Medulla oblongata (tissue), 1 donor: ENCODE measurements around the gene TXNDC17.
"Not testable (repeated sequence)": the region's sequence is repeated elsewhere in the genome, so short reads cannot be mapped to it uniquely, and the experiment has no call there.

Source experiments
- DNase-seq: peaks from one replicate; pipeline ENCODE4 v3.0.0-alpha.2; 2015; ENCODE audit errors: extremely low spot score

The TXNDC17 gene

DNA sequence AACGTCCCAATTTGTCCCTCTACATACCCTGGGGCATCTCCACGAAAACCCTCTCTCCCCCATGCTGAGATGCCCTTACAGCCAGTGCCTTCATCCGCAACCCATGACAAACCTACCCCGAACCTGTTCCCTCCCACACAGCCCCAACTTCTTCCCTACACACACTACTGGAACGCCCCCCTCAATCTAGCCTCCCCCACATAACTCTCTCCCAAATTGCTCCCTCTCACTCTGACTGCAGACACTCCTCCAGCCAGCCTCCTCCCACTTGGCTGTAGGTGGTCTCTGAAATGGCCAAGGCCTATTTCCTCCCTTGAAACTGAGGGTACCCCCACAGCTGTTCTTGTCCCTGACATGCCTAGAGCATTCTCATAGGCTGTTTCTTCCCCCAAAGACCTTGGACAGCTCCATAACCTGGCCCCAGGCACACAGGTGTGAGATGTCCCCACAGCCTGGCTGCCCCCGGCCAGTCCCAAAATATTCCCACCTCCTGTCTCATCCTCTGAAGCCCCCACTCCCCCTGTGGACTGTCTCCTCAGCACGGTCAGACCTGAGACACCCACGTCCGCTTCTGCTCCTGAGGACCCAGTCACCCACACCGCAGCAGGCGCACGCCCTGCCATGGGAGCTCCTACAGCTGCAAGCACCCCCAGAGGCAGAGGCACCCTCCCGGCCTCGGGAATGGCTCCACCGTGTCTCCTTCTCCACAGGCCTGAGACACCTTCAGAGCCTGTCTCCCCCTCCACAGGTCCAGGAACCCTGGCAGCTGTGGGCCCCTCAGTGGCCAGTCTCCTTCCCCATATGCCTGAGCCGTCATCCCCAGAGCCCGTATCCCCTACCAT is 4.0 kb upstream of the TXNDC17 start:
- DNase-seq: no peak

DNA sequence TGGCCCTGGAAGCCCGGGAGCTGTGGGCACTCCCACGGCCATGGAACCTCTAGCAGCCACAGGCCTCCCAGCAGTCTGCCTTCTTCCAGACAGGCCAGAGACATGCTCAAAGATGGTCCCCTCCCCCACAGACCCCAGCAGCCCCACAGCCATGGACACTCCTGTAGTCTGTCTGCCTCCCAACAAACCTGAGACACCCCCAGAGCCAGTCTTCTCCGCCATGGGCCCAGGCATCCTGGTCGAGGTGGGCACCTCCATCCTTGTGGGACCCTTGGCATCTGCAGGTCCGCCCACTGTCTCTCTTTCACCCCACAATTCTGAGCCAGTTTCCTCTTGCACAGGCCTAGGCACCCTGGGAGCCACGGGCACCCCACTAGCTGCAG is 3.4 kb upstream of the TXNDC17 start:
- no peak for DNase-seq

DNA sequence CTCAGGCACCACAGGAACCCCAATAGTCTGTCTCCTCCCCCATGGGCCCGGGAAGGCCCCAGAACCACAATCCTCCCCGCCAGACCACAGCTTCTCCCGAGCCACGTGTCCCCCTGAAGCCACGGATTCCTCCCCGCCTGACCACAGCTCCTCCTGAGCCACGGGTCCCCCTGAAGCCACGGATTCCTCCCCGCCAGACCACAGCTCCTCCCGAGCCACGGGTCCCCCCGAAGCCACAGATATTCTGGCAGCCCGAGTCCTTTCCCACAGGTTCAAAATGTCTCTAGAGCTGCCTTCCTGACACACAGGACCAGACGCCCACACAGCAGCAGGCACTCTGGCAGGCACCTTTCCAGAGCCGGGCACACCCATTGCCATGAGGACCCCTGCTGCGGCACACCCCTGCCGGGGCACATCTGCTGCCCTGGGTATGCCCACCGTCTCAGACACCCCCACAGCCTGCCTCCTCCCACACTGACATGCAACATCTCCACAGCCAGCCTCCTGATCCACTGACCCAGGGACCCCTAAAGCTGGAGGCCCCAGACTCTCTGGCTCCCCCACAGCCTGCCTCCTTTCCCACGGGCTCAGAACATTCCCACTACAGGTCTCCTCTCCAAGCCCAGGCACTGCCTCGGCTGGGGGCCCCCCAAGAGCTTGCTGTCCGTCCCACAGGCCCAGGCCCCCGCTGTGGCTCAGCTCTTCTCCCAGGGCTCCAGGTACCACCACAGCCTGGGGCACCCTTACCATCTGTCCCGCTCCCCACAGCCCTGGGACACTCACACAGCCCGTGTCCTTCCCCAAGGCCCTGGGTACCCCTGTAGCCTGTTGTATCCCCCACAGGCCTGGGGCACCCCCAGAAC is 2.6 kb upstream of the TXNDC17 start:
- no peak for DNase-seq

DNA sequence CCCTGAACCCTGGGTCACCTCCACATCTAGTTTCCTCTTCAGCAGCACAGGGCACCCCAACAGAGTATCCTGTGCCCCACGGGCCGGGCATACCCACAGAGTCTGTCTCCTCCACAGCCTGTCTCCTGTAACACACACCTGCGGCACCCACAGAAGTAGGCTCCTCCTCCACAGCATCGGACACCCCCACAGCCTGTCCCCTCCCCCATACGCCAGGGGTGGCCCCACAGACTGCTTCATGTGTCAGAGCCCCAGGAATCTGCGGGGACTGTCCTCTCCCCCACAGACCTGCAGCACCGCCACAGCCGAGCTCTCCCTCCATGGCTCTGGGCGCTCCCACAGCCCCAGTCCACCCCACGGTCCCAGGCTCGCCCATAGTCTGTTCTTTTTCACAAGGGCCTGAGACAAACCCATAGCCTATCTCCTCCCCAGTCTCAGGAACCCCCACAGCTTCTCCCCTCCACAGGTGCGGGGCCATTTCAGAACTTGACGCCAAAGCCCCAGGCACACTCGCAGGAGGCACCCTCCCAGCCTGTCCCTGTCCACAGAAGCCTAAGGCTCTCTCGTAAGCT is 1.8 kb upstream of the TXNDC17 start:
- DNase-seq: no peak

DNA sequence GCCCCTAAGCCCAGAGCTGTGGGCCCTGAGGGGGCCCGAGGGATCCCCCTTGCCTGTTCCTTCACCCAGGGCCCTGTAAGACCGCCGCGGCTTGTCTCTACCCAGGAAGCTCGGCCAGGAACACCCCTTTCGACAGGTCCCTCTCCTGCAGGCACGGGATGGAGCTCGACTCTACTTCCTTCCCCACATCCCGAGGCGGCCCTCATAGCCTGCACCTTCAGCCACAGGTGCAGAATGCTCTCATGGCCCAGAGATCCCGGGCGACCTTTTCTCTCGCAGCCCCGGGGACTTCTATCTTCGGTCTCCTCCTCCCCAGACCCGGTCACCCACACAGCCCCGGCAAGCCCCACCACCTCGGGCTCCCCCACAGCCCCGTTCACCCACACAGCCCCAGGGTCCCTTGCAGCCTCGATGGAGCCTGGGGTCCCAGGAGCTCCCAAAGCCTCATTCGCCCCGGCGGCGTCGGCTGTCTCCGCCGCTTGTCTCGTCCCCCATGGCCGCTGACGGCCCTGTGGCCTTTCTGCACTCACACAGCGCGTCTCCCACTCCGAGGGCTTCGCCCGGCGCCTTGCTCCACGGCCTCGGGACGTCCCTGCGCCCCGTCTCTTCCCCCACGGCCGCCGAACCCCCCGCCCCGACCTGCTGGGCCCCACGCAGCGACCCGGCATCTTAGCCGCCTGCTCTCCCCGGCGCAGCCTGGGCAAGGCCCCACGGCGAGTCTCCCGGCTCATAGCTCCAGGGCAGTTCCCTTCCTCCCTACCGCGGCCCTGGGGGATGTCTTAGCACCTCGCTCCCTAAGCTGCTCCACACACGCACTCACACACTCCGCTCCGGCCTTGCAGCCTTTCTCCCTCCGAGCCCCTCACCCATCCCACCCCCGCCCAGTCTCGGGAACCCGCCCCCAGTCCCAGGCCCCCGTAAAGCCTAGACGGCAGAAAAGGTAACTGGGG is 999 bp upstream of the TXNDC17 start:
- DNase-seq: no peak

DNA sequence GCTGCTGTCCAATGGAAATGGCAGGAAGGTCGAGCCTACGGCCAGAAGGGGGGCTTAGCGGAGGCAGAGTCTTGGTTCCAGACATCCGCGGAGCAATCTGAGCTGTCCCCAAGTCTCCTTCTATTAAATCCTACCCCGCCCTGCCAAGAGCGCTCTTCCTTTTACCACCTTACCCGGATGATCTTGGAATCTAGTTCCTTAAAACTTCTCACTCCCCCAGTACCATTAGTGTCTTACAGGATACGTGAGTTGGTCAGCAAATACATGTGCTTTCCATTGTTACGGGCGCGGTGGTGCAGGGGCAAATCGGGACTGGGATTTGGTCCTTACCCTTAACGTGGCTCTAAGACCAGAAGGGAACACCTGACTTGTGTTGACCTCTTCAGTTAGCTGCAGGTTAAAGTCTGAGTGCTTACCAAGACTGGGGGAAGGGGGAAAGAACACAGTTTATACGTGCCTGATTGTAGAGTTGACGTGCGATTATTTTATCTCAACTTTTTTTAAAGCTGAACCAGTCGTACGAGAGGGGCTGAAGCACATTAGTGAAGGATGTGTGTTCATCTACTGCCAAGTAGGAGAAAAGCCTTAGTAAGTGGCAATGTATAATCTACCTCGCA is 495 bp downstream of the TXNDC17 start:
- DNase-seq: peak; percentile 18

DNA sequence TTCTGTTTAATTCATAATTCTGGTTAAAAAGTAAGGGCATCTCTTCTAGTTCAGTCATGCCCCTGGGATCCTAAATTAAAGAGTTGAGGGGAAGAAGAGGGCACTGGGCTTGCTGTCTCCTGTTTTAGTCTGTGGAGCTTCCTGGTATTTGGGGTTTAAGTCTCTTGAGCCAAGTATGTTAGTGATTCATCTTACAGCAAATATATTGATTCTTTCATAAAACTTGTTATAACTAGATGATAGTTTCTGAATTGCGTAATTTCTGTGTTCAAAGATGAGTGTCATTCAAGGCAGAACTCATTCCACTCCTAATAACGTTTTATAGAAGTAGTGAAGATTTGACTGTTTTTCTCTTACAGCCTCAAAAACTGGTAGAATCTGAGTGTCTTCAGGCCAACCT is 1.7 kb downstream of the TXNDC17 start:
- no peak for DNase-seq

DNA sequence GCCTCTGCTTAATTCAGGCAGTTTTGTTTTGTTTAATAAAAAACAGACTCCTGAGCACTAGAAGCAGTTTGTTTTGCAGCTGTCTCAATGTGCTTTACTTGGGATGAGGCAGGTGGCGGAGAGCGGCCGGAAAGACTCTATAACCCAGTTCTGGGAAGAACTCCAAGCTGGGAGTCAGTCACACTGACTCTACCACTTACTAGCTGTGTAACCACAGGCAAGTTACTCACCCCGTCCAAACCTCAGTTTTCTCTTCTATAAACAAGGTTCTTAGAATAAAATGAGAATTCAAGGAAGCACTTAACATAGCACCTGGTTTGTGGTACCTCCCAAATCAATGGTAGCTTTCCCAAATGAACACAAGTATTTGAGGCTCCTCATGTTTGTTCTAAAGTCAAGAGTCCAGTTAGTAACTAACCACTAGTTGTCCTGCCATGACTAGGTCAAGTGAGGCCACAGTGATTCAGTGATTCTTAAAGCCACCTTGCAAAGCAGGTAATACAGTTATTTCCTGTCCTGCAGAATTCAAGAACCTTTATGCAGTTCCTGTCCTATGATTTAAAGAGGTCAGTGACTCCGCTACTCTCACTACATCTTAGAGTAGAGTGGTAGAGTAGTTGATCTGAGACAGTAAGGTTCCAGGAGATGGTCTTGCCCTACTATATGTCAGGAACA is 2.7 kb downstream of the TXNDC17 start:
- no peak for DNase-seq

DNA sequence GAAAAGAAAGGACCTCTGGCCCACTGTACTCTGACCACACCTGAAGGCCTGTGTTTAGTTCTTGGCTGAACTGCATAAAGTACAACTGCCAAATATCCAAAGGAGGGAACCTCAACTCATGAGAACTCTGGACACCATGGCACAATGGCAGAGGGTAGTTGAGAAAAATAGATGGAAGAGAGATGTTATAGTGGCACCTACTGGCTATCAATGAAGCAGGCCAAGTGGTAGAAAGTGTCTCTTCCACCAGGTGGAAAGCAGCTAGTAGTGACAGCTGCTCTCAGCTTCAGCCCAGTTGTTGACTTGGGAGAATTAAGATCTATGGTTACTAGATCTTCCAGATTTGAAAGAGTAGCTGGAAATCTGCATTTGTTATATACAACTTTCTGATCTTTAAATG is 7.3 kb downstream of the TXNDC17 start:
- no peak for DNase-seq

DNA sequence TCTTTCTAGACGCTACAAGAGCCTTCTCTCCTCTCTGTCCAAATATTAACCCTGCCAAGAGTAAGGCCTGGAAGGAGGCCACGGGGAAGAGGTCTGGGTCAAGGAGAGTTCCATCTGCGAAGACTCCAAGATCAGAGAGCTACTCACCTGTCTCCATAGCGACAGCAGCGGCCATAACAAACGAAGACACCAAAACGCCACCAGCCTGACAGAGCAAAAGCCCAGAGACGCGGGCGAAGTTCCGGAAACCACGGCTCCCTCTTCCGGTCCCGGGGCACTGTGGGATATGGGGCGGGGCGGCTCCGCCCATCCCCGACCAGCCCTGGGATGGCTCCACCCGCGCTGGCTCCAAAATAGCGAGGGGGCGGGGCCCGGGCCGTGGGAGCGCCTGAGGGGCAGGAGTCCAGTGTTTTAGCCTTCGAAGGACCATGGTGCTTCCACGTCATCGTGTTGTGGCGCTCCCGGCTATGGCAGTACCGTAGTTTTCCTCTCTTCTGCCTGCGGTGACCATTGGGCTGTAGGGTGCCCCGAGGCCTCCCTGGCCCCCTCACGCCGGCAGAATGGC is 10.6 kb downstream of the TXNDC17 start, which contains the start of the genes C17orf100 and MED31:
Gene C17orf100, plus strand, starts transcription at position 409 of the 565 bp plus-strand sequence. Its CDS starts 152 bp downstream, at position 561.
Gene MED31, minus strand, starts transcription at position 252 of the 565 bp plus-strand sequence. Its CDS starts 77 bp downstream, at position 175.
- DNase-seq: peak; percentile 93

DNA sequence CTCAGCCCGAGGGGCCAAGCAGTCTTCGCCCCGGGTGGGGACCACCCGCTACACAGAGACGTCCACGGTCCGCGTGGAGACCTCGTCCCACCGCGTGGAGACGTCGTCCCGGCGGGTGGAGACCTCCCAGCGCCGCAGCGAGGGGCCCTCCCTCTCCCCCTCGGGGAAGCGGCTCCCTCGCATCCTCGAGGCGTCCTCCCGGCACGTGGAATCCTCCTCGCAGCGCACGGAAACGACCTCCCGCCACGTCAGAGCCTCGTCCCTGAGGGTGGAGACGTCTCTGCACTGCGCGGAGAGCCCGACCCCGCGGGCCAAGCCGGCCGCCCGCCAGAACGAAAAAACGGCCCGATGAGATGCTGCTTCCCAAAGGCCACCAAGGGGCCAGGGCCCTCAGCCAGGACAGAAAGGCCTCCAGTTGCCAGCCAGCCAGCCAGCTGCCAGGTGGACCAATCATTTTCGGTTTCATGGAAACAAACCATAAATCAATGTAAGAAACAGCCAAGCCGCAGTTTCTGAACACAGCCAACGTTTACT is 11.1 kb downstream of the TXNDC17 start:
- peak; percentile 34 for DNase-seq

DNA sequence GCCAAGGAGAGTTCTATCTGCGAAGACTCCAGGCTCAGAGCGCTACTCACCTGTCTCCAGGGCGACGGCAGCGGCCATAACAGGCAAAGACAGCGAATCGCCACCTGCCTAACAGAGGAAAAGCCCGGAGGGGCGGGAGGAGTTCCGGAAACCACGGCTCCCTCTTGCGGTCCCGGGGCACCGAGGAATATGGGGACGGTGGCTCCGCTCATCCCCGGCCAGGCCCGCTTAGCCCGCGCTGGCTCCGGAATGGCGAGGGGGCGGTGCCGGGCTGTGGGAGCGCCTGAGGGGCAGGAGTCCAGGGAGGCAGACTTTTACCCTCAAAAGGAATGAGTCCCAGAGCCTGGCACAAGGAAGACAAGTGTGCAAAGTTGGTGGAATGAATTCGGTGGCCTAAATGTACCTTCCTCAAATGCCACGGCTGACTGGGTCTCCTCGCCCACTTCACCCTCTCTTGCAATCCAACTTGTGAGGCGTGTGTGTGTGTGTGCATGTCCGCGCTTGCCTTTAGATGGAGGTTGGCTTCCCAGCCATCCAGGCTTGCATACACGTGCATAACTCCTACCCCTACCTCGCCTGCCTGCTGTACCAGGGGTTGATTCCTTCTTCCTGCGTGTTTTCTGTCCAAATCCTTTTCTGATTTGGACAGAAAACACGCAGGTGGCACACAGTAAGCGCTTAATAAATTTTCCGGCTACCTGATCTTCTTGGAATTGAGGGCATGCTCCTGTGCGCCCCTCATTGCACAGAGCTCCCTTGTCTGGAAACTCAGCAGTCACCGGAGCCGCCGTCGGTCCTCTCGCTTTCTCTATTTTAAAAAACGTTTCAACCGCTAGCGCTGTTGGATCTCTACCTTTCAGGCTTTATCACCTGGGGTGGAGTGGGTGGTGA is 14.2 kb downstream of the TXNDC17 start:
- DNase-seq: no peak

DNA sequence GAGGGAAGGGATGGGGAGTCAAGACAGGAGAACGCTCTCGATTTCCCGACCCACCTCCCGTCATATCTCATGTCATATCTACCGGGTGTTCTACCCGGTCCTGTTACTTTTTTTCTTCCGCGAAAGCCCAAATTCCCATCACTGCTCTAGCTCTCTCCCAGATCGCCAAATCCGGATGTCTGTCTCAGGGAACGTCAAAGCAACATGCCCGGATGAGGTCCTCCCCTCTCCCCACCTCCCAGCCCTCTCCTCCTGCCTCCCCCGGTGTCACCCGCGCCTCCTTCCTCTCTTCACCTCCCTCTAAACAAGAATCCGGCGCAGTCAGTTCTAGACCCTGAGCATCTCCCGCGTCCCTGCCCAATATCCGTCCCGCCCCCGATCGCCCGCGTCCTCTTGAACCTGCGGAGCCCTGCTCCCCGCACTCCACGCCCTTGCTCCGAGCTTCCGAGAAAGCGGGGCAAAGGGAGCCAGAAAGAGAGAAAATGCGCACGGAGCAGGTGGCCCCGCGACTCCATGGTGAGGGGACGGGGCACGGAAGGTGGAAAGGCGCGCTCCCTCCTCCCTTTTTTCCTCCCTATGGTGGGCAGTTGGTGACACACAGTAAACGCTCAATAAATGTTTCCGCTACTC is 15.0 kb downstream of the TXNDC17 start:
- DNase-seq: not testable (repeated sequence)

DNA sequence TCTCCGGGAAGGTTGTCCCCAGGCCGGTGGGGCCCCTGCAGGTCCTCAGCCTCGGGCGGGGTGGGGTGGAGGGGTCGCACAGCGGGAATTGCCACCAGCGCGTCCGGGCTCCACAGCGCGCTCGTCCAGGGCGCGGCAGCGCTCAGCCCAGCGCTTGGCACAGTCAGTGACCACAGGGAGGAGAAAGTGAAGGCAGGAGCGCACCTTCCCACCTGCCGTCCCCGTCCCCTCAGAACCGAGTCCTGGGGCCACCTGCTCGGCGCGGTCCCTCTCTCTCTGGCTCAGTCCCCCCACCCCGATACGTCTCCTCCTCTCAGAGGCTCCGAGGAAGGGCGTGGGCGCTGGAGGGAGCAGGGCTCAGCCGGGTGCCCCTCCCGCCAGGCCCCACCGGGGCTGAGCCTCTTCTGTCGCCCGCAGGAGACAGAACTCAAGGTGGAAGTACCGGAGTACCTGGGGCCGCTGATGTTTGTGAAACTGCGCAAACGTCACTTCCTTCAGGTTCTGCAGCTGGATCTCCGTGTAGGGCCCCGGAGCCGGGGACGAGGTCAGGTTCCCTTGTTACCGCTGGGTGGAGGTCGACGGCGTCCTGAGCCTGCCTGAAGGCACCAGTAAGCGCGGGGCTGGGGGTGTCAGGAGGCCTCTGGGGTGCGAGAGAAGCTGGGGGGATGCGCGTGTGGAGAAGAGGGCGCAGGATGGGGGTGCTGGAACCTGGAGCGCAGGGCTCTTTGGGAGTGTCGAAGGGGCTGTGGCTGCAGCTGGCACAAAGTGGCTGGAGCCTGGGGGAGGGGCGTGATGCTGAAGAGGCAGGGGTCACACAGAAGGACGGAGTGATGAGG is 16.2 kb downstream of the TXNDC17 start:
- DNase-seq: not testable (repeated sequence)

DNA sequence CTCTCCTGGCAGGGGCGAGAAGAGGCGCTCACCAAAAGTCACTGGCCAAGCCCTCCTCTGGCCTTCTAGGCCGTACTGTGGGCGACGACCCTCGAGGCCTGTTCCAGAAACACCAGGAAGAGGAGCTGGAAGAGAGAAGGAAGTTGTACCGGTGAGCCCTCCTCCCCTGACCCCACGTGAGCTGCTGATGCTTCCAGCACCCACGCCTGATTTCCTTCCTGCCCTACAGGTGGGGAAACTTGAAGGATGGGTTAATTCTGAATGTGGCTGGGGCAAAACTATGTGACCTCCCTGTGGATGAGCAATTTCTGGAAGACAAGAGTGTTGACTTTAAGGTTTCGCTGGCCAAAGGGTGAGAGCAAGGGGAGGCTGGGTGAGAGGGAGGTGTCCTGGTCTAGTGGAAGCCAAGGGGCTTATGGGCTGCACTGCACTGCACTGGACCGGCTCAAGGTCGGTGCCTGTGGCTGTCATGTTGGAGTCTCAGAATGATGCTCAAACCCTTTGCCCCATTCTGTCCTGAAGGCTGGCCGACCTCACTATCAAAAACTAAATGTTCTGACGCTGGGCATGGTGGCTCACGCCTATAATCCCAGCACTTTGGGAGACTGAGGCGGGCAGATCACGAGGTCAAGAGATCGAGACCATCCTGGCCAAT is 16.9 kb downstream of the TXNDC17 start:
- DNase-seq: no peak

DNA sequence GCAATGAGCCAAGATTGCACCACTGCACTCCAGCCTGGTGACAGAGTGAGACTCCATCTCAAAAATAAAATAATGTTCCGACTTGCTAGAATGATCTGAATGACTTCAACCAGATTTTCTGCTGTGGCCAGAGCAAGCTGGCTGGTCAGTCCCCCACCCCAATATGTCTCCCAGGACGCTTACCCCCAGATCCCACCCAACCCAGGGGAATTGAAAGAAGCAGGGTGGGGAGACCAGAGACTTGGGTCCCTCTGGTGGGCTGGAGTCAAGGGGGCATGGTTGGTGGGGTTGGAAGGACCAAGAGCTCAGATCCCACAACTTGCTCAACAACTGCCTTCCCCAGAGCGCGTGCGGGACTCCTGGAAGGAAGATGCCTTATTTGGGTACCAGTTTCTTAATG is 17.6 kb downstream of the TXNDC17 start:
- DNase-seq: not testable (repeated sequence)
